Osteocyte (in vitro differentiated cells): Measurements from ENCODE around the gene CHEK1. TPM values are rescaled to one million over a fixed set of nuclear protein-coding genes. Genes with fewer than 3 reads are reported as not detected.

Experiments
- DNase-seq: peaks from one replicate; pipeline ENCODE4 v3.0.0; 2021; ENCODE audit warnings: mixed read lengths; ENCODE audit not compliant: unreplicated experiment; ENCODE audit errors: extremely low spot score
- H3K27ac Mint-ChIP-seq: one replicate; pipeline ENCODE4 v1.8.0; 2021; ENCODE audit warnings: mild to moderate bottlenecking, mixed read lengths; ENCODE audit not compliant: unreplicated experiment
- H3K27me3 Mint-ChIP-seq: one replicate; pipeline ENCODE4 v1.8.0; 2021; ENCODE audit warnings: mixed read lengths; ENCODE audit not compliant: unreplicated experiment
- H3K36me3 Mint-ChIP-seq: one replicate; pipeline ENCODE4 v1.8.0; 2021; ENCODE audit warnings: mixed read lengths; ENCODE audit not compliant: unreplicated experiment
- H3K4me1 Mint-ChIP-seq: one replicate; pipeline ENCODE4 v1.8.0; 2021; ENCODE audit warnings: mixed read lengths; ENCODE audit not compliant: unreplicated experiment
- H3K4me3 Mint-ChIP-seq: one replicate; pipeline ENCODE4 v1.8.0; 2021; ENCODE audit warnings: mild to moderate bottlenecking, moderate library complexity, mixed read lengths; ENCODE audit not compliant: unreplicated experiment
- H3K9me3 Mint-ChIP-seq: one replicate; pipeline ENCODE4 v1.8.0; 2021; ENCODE audit warnings: mixed read lengths; ENCODE audit not compliant: unreplicated experiment
- total RNA-seq: library from RNA; stranded (reverse); gene quantifications from 2 replicates; pipeline ENCODE4 v1.2.1, GENCODE V29; 2021
- TF ChIP-seq, protein P1 (sequence below): fragments of 200-600 bp; sonication (generic); IDR thresholded peaks from 2 replicates; pipeline ENCODE4 v1.5.0; 2021; ENCODE audit warnings: antibody characterized with exemption, mild to moderate bottlenecking, moderate library complexity

Gene CHEK1
- total RNA-seq, 1 donor from 2014 or later, result 23.1 TPM

DNA sequence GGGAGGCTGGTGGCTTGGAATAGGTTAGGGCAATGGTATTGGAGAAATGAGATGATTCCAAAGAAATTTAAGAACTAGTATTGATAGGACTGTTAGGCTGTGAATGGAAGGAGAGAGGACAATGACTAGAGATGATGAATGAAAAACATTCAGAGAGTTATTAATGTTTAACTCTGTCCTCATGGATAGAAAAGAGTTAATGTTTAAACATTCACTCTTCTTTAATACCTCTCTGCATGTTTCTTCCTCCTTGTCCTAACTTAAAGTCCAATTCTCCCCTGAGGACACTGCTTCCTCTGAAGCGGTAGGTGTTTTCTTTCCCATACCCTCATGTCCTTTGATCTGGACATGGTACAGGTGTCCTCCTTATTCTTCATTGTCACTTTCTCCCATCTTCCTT is 13.4 kb downstream of the CHEK1 start:
- Mint-ChIP-seq H3K27me3 (no peaks in the 10 kb centered on the region), H3K27ac (no peak overlapping the region), H3K36me3 (peaks cover 43% of the 10 kb centered on the region), H3K4me1 (peaks cover 3% of the 10 kb centered on the region), H3K9me3 (no peaks in the 10 kb centered on the region), H3K4me3 (no peak overlapping the region)
- DNase-seq, result no peak
- TF ChIP-seq, protein P1, sequence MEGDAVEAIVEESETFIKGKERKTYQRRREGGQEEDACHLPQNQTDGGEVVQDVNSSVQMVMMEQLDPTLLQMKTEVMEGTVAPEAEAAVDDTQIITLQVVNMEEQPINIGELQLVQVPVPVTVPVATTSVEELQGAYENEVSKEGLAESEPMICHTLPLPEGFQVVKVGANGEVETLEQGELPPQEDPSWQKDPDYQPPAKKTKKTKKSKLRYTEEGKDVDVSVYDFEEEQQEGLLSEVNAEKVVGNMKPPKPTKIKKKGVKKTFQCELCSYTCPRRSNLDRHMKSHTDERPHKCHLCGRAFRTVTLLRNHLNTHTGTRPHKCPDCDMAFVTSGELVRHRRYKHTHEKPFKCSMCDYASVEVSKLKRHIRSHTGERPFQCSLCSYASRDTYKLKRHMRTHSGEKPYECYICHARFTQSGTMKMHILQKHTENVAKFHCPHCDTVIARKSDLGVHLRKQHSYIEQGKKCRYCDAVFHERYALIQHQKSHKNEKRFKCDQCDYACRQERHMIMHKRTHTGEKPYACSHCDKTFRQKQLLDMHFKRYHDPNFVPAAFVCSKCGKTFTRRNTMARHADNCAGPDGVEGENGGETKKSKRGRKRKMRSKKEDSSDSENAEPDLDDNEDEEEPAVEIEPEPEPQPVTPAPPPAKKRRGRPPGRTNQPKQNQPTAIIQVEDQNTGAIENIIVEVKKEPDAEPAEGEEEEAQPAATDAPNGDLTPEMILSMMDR, result no peak

DNA sequence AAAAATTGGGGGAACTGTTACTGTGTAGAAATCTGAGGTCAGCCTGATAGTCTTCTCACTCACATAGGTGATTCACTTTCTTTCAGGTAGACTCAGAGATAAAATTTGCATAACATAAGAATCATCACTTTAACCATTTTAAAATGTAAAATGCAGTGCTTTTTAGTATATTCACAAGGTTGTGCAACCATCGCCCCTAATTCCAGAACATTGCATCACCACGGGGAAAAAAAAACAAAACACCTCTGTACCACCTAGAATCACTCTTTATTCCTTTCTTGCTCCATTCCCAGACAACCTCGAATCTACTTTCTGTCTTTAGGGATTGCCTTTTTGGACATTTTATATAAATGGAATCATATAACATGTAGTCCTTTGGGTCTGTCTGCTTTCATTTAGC is 20.9 kb downstream of the CHEK1 start:
- no peak for DNase-seq
- Mint-ChIP-seq H3K9me3 (no peaks in the 10 kb centered on the region), H3K27ac (no peak overlapping the region), H3K4me1 (peaks cover 2% of the 10 kb centered on the region), H3K36me3 (peaks cover 39% of the 10 kb centered on the region), H3K27me3 (no peaks in the 10 kb centered on the region), H3K4me3 (no peak overlapping the region)
- TF ChIP-seq, protein P1, result no peak

DNA sequence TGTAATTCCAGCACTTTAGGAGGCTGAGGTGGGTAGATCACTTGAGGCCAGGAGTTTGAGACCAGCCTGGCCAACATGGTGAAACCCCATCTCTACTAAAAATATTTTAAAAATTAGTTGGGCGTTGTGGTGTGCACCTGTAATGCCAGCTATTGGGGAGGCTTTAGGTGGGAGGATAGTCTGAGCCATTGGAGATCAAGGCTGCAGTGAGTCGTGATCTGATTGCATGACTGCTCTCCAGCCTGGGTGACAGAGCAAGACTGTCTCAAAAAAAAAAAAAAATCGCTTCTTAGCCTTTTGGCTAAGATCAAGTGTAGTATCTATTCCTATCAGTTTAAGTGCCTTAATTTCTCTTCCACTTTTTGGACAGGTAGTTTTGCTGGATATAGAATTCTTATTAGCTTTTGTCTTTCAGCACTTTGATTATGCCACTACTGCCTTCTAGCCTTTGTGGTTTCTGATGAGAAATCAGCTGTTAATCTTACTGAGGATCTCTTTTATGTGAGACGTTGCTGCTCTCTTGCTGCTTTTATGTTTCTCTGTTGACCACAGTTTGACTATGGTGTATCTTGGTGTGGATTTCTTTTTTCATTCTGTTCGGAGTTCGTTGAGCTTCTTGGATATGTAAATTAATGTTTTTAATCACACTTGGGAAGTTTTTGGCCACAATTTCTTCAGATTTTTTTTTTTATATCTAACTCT is 24.7 kb downstream of the CHEK1 start:
- no peaks in the 10 kb centered on the region for H3K9me3 Mint-ChIP-seq
- peaks cover 21% of the 10 kb centered on the region for H3K36me3 Mint-ChIP-seq
- no peaks in the 10 kb centered on the region for H3K27me3 Mint-ChIP-seq
- no peak overlapping the region for H3K4me3 Mint-ChIP-seq
- H3K4me1 Mint-ChIP-seq, result no peaks in the 10 kb centered on the region
- no peak overlapping the region for H3K27ac Mint-ChIP-seq
- no peak for DNase-seq
- TF ChIP-seq, protein P1, result no peak

DNA sequence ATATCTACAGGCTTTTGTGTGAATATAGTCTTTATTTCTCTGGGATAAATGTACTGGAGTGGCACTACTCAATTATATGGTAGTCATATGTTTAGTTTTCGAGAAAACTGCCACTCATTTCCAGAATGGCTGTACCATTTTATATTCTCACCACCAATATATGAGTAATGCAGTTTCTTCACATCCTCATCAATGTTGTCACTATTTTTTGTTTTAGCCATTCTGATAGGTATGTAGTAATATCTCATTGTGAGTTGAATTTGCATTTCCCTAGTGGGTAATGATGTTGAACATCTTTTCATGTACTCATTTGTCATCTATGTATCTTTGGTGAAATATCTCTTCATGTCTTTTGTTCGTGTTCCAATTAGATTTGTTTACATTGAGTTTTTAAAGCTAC is 37.7 kb downstream of the CHEK1 start:
- no peak overlapping the region for H3K27ac Mint-ChIP-seq
- no peak overlapping the region for H3K4me3 Mint-ChIP-seq
- TF ChIP-seq, protein P1, result no peak
- H3K36me3 Mint-ChIP-seq, result peaks cover 40% of the 10 kb centered on the region
- no peak for DNase-seq
- H3K27me3 Mint-ChIP-seq, result no peaks in the 10 kb centered on the region
- peaks cover 27% of the 10 kb centered on the region for H3K9me3 Mint-ChIP-seq
- H3K4me1 Mint-ChIP-seq, result no peaks in the 10 kb centered on the region

DNA sequence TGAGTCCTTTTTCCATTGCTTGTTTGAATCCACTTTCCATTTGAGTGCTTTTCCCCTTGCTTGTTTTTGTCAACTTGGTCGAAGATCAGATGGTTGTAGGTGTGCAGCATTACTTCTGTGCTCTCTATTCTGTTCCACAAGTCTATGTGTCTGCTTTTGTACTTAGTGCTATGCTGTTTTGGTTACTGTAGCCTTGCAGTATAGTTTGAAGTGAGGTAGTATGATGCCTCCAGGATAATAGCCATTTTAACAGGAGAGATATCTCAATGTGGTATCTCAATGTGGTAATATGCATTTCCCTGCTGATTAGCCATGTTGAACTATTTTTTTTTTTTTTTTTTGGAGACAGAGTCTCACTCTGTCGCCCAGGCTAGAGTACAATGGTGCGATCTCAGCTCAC is 38.9 kb downstream of the CHEK1 start:
- Mint-ChIP-seq H3K4me3 (no peak overlapping the region), H3K36me3 (peaks cover 40% of the 10 kb centered on the region), H3K9me3 (peaks cover 27% of the 10 kb centered on the region), H3K4me1 (no peaks in the 10 kb centered on the region), H3K27me3 (no peaks in the 10 kb centered on the region), H3K27ac (no peak overlapping the region)
- TF ChIP-seq, protein P1, result no peak
- DNase-seq, result no peak
